Measurements from ENCODE around the gene SCAF4. TPM values are rescaled to one million over a fixed set of nuclear protein-coding genes. Genes with fewer than 3 reads are reported as not detected.

SCAF4 gene
- polyA plus RNA-seq, 1 of the 3 experiments (the other 2 are of a cell fraction): 8.5 TPM

- TF ChIP-seq ZBTB33 (IDR thresholded peaks at IDR 0.05; ENCODE audit: borderline replicate concordance, low read depth): no peak
- no peak for TF ChIP-seq CTCF (IDR thresholded peaks at IDR 0.05)
- TF ChIP-seq MAX (IDR thresholded peaks at IDR 0.05; ENCODE audit: low read depth): peak; percentile 29
- no peak for TF ChIP-seq EZH2phosphoT487 (IDR thresholded peaks at IDR 0.05; ENCODE audit: borderline replicate concordance, low read depth)
- no peak for TF ChIP-seq RXRA (IDR thresholded peaks at IDR 0.05; ENCODE audit: borderline replicate concordance, low read depth)
- peak; percentile 84 for TF ChIP-seq POLR2AphosphoS5 (IDR thresholded peaks at IDR 0.05; ENCODE audit: low read depth, low read length)
- TF ChIP-seq ELF1 (IDR thresholded peaks at IDR 0.05): peak; percentile 52
- no peak for TF ChIP-seq USF1 (IDR thresholded peaks at IDR 0.05; ENCODE audit: borderline replicate concordance, low read depth)
Measured at GRCh38 chr21:31731857-31732596, at the start of gene SCAF4 (continued).

- H3K4me3 ChIP-seq (ENCODE audit: low read depth in 2 of 2, low read length in 1 of 2): no peak overlapping the region
- no peak for DNase-seq
- no peaks in the 10 kb centered on the region for H4K20me1 ChIP-seq (ENCODE audit: insufficient read depth)
- H3K79me2 ChIP-seq (ENCODE audit: insufficient read depth): no peaks in the 10 kb centered on the region
- H3K9me2 ChIP-seq: no peaks in the 10 kb centered on the region
- TF ChIP-seq USF1 (IDR thresholded peaks at IDR 0.05; ENCODE audit: borderline replicate concordance, low read depth) (no peak), NFIC (IDR thresholded peaks at IDR 0.05; ENCODE audit: borderline replicate concordance) (no peak), FOSL2 (IDR thresholded peaks at IDR 0.05; ENCODE audit: borderline replicate concordance, low read depth) (no peak), REST (IDR thresholded peaks at IDR 0.05; ENCODE audit: low read depth, low read length) (no peak), ELF1 (IDR thresholded peaks at IDR 0.05) (no peak), RAD21 (IDR thresholded peaks at IDR 0.05; ENCODE audit: low read length) (peak; percentile 48), SMC3 (IDR thresholded peaks at IDR 0.05; ENCODE audit: low read depth, low read length) (no peak), RXRA (IDR thresholded peaks at IDR 0.05; ENCODE audit: borderline replicate concordance, low read depth) (no peak), IRF3 (IDR thresholded peaks at IDR 0.05; ENCODE audit: low read depth, low read length) (no peak)
- no peaks in the 10 kb centered on the region for H3K9me3 ChIP-seq
- H3K27me3 ChIP-seq (ENCODE audit: insufficient read depth): no peaks in the 10 kb centered on the region
- H3K36me3 ChIP-seq (replicated peaks in 1 of 2; ENCODE audit: control insufficient read depth in 1 of 2, insufficient read depth in 2 of 2, low read length in 1 of 2): no peaks in the 10 kb centered on the region
- H3K4me2 ChIP-seq: no peak overlapping the region
- H2AFZ ChIP-seq (ENCODE audit: low read depth): no peak overlapping the region
- WGBS (ENCODE audit: low lambda C conversion rate): 46% methylated on average over 4 of the region's 4 CpGs
- ChIA-PET POLR2A (no interaction called here), CTCF (interaction anchor here (0.9 to 1.7 kb wide), 5 partner anchors 9 to 820 kb away, joined by 3 to 8 read pairs (median 4); no protein-coding TSS in a partner anchor)
- no peaks in the 10 kb centered on the region for H3F3A ChIP-seq (replicated peaks; ENCODE audit: insufficient read depth)
- no peaks in the 10 kb centered on the region; a peak in 1 of 4 replicates for H3K4me1 ChIP-seq (ENCODE audit: control insufficient read depth in 1 of 2, insufficient read depth in 2 of 2, low read depth in 1 of 2, low read length in 1 of 2)
- H3K27ac ChIP-seq (ENCODE audit: low read depth in 2 of 2, low read length in 1 of 2): no peak overlapping the region
- no peak overlapping the region for H3K9ac ChIP-seq
Measured at GRCh38 chr21:31780944-31781343, 49.0 kb upstream of the SCAF4 start.

Measured in SK-N-SH (cell line).